ENCODE data around the gene UBE2M. TPM values are rescaled to one million over a fixed set of nuclear protein-coding genes. Genes with fewer than 3 reads are reported as not detected.

The UBE2M gene
- total and polyA plus RNA-seq, 2 experiments from 2014 or later = 27.6 to 64.5 TPM

- Histone ChIP-seq H3K4me3 (peak within 1 kb of the TSS; percentile 94), H3K36me3 (ENCODE audit: insufficient read depth) (no peaks in the 10 kb centered on the region), H2AFZ (peak within 1 kb of the TSS; percentile 93), H3K79me2 (replicated peaks; ENCODE audit: insufficient read depth) (peaks cover 11% of the 10 kb centered on the region; the same call in 1 of the 2 replicates), H3K4me1 (ENCODE audit: insufficient read depth) (peaks cover 34% of the 10 kb centered on the region), H4K20me1 (replicated peaks; ENCODE audit: insufficient read depth) (no peaks in the 10 kb centered on the region), H3K27me3 (ENCODE audit: insufficient read depth) (no peaks in the 10 kb centered on the region), H3K9me2 (ENCODE audit: insufficient read depth) (no peaks in the 10 kb centered on the region), H3F3A (replicated peaks; ENCODE audit: low read depth) (peaks cover 31% of the 10 kb centered on the region), H3K27ac (ENCODE audit: low read depth) (peak within 1 kb of the TSS; percentile 97), H3K4me2 (peak within 1 kb of the TSS; percentile 85)
- peak; percentile 97 for DNase-seq (ENCODE audit: low spot score)
- Mint-ChIP-seq H3K4me1 (peaks cover 46% of the 10 kb centered on the region), H3K36me3 (ENCODE audit: low read depth) (peaks cover 20% of the 10 kb centered on the region), H3K27me3 (ENCODE audit: insufficient read depth, low read depth, poor library complexity) (peaks cover 36% of the 10 kb centered on the region), H3K4me3 (peak within 1 kb of the TSS; percentile 86), H3K9me3 (no peaks in the 10 kb centered on the region; the same call in 2 of the 3 replicates), H3K27ac (peak within 1 kb of the TSS; percentile 98)
- ATAC-seq = peak; percentile 76
- TF ChIP-seq ZNF462 (CRISPR knock-in tag; IDR thresholded peaks at IDR 0.05) (no peak), EZH2 (IDR thresholded peaks at IDR 0.05; ENCODE audit: low read depth, unreplicated experiment) (no peak), CREB1 (CRISPR knock-in tag; IDR thresholded peaks at IDR 0.05; ENCODE audit: low read depth) (peak; percentile 85), EZH2phosphoT487 (IDR thresholded peaks at IDR 0.05; ENCODE audit: unreplicated experiment) (no peak), CTCF (conservative IDR thresholded peaks at IDR 0.05; ENCODE audit: low read depth in 2 of 2) (peak; percentile 46 to 86), POLR2AphosphoS5 (IDR thresholded peaks at IDR 0.05; ENCODE audit: low read depth) (peak; percentile 77), ZNF331 (CRISPR knock-in tag; IDR thresholded peaks at IDR 0.05; ENCODE audit: low read depth) (no peak), REST (IDR thresholded peaks at IDR 0.05; ENCODE audit: unreplicated experiment) (no peak), NANOG (IDR thresholded peaks at IDR 0.05; ENCODE audit: borderline replicate concordance) (0 out of 2 replicates have a peak, but pooled peaks have one; percentile 37), STAT1 (IDR thresholded peaks at IDR 0.05; ENCODE audit: unreplicated experiment) (no peak), ETS1 (IDR thresholded peaks at IDR 0.05) (peak; percentile 93), ZNF114 (CRISPR knock-in tag; IDR thresholded peaks at IDR 0.05) (no peak), JUNB (IDR thresholded peaks at IDR 0.05; ENCODE audit: unreplicated experiment) (no peak)
These were observed 38.8 kb downstream of the UBE2M start, which contains the start of gene ZBTB45 for GRCh38 chr19:58519355-58520256. Gene ZBTB45, minus strand, starts transcription at chr19:58519810. Its CDS starts 2,137 bp downstream, at chr19:58517673.

Data from GM23338 (cell line).